ENCODE results near the gene FAM24B.
"Not testable (repeated sequence)": the region's sequence is repeated elsewhere in the genome, so short reads cannot be mapped to it uniquely, and the experiment has no call there.

Gene FAM24B

GRCh38 chr10:122858042-122858441, 21.3 kb downstream of the FAM24B start:
- not testable (repeated sequence) for H3K4me1 ChIP-seq (ENCODE audit: control insufficient read depth, insufficient read depth, low read length); H3K27me3 ChIP-seq (ENCODE audit: control insufficient read depth in 1 of 2, insufficient read depth in 2 of 2, low read length in 2 of 2); H3K4me3 ChIP-seq (ENCODE audit: low read length in 2 of 2); H3K9ac ChIP-seq (ENCODE audit: low read length in 2 of 2); H3K27ac ChIP-seq (ENCODE audit: low read length); H3K9me3 ChIP-seq (ENCODE audit: control insufficient read depth in 2 of 2, low read length in 2 of 2); H3K36me3 ChIP-seq (ENCODE audit: control insufficient read depth in 2 of 2, insufficient read depth in 2 of 2, low read length in 2 of 2)

GRCh38 chr10:122856902-122857301, 22.5 kb downstream of the FAM24B start:
- no peak overlapping the region for H3K27ac ChIP-seq (ENCODE audit: low read length)
- H3K9me3 ChIP-seq (ENCODE audit: control insufficient read depth in 2 of 2, low read length in 2 of 2), result no peaks in the 10 kb centered on the region
- no peaks in the 10 kb centered on the region for H3K4me1 ChIP-seq (ENCODE audit: control insufficient read depth, insufficient read depth, low read length)
- no peaks in the 10 kb centered on the region for H3K27me3 ChIP-seq (ENCODE audit: control insufficient read depth in 1 of 2, insufficient read depth in 2 of 2, low read length in 2 of 2)
- no peak overlapping the region for H3K4me3 ChIP-seq (ENCODE audit: low read length in 2 of 2)
- H3K36me3 ChIP-seq (ENCODE audit: control insufficient read depth in 2 of 2, insufficient read depth in 2 of 2, low read length in 2 of 2), result peaks cover 2 to 4% of the 10 kb centered on the region in 2 donors
- no peak overlapping the region for H3K9ac ChIP-seq (ENCODE audit: low read length in 2 of 2)

- H3K27ac ChIP-seq (ENCODE audit: low read length), result no peak overlapping the region
- peaks cover 2 to 4% of the 10 kb centered on the region in 2 donors for H3K36me3 ChIP-seq (ENCODE audit: control insufficient read depth in 2 of 2, insufficient read depth in 2 of 2, low read length in 2 of 2)
- H3K9me3 ChIP-seq (ENCODE audit: control insufficient read depth in 2 of 2, low read length in 2 of 2), result no peaks in the 10 kb centered on the region
- H3K4me1 ChIP-seq (ENCODE audit: control insufficient read depth, insufficient read depth, low read length), result no peaks in the 10 kb centered on the region
- H3K9ac ChIP-seq (ENCODE audit: low read length in 2 of 2), result no peak overlapping the region
- no peaks in the 10 kb centered on the region for H3K27me3 ChIP-seq (ENCODE audit: control insufficient read depth in 1 of 2, insufficient read depth in 2 of 2, low read length in 2 of 2)
- no peak overlapping the region for H3K4me3 ChIP-seq (ENCODE audit: low read length in 2 of 2)
Observed at GRCh38 chr10:122855745-122856144, 23.6 kb downstream of the FAM24B start.

GRCh38 chr10:122854648-122855047, 24.7 kb downstream of the FAM24B start:
- no peaks in the 10 kb centered on the region for H3K9me3 ChIP-seq (ENCODE audit: control insufficient read depth in 2 of 2, low read length in 2 of 2)
- H3K4me1 ChIP-seq (ENCODE audit: control insufficient read depth, insufficient read depth, low read length), result no peaks in the 10 kb centered on the region
- H3K27me3 ChIP-seq (ENCODE audit: control insufficient read depth in 1 of 2, insufficient read depth in 2 of 2, low read length in 2 of 2), result no peaks in the 10 kb centered on the region
- peaks cover 4 to 5% of the 10 kb centered on the region in 2 donors for H3K36me3 ChIP-seq (ENCODE audit: control insufficient read depth in 2 of 2, insufficient read depth in 2 of 2, low read length in 2 of 2)
- no peak overlapping the region for H3K9ac ChIP-seq (ENCODE audit: low read length in 2 of 2)
- H3K27ac ChIP-seq (ENCODE audit: low read length), result no peak overlapping the region
- no peak overlapping the region for H3K4me3 ChIP-seq (ENCODE audit: low read length in 2 of 2)

- Histone ChIP-seq H3K27ac (ENCODE audit: low read length) (no peak overlapping the region), H3K27me3 (ENCODE audit: control insufficient read depth in 1 of 2, insufficient read depth in 2 of 2, low read length in 2 of 2) (no peaks in the 10 kb centered on the region), H3K4me3 (ENCODE audit: low read length in 2 of 2) (no peak overlapping the region), H3K9me3 (ENCODE audit: control insufficient read depth in 2 of 2, low read length in 2 of 2) (no peaks in the 10 kb centered on the region), H3K4me1 (ENCODE audit: control insufficient read depth, insufficient read depth, low read length) (no peaks in the 10 kb centered on the region), H3K9ac (ENCODE audit: low read length in 2 of 2) (no peak overlapping the region), H3K36me3 (ENCODE audit: control insufficient read depth in 2 of 2, insufficient read depth in 2 of 2, low read length in 2 of 2) (peaks cover 4 to 5% of the 10 kb centered on the region in 2 donors)
Observed at GRCh38 chr10:122853665-122854313, 25.6 kb downstream of the FAM24B start.

- Histone ChIP-seq H3K36me3 (ENCODE audit: control insufficient read depth in 2 of 2, insufficient read depth in 2 of 2, low read length in 2 of 2) (peaks cover 4 to 5% of the 10 kb centered on the region in 2 donors), H3K4me3 (ENCODE audit: low read length in 2 of 2) (no peak overlapping the region), H3K27ac (ENCODE audit: low read length) (no peak overlapping the region), H3K27me3 (ENCODE audit: control insufficient read depth in 1 of 2, insufficient read depth in 2 of 2, low read length in 2 of 2) (no peaks in the 10 kb centered on the region), H3K9me3 (ENCODE audit: control insufficient read depth in 2 of 2, low read length in 2 of 2) (no peaks in the 10 kb centered on the region), H3K4me1 (ENCODE audit: control insufficient read depth, insufficient read depth, low read length) (no peaks in the 10 kb centered on the region), H3K9ac (ENCODE audit: low read length in 2 of 2) (no peak overlapping the region)
Observed at GRCh38 chr10:122852261-122852660, 27.1 kb downstream of the FAM24B start.

- no peak overlapping the region for H3K27ac ChIP-seq (ENCODE audit: low read length)
- no peaks in the 10 kb centered on the region for H3K27me3 ChIP-seq (ENCODE audit: control insufficient read depth in 1 of 2, insufficient read depth in 2 of 2, low read length in 2 of 2)
- peaks cover 4 to 5% of the 10 kb centered on the region in 2 donors for H3K36me3 ChIP-seq (ENCODE audit: control insufficient read depth in 2 of 2, insufficient read depth in 2 of 2, low read length in 2 of 2)
- no peaks in the 10 kb centered on the region for H3K4me1 ChIP-seq (ENCODE audit: control insufficient read depth, insufficient read depth, low read length)
- no peak overlapping the region for H3K9ac ChIP-seq (ENCODE audit: low read length in 2 of 2)
- no peak overlapping the region for H3K4me3 ChIP-seq (ENCODE audit: low read length in 2 of 2)
- H3K9me3 ChIP-seq (ENCODE audit: control insufficient read depth in 2 of 2, low read length in 2 of 2), result no peaks in the 10 kb centered on the region
Observed at GRCh38 chr10:122850705-122851640, 28.4 kb downstream of the FAM24B start.

- peaks cover 4 to 5% of the 10 kb centered on the region in 2 donors for H3K36me3 ChIP-seq (ENCODE audit: control insufficient read depth in 2 of 2, insufficient read depth in 2 of 2, low read length in 2 of 2)
- no peaks in the 10 kb centered on the region for H3K4me1 ChIP-seq (ENCODE audit: control insufficient read depth, insufficient read depth, low read length)
- no peaks in the 10 kb centered on the region for H3K27me3 ChIP-seq (ENCODE audit: control insufficient read depth in 1 of 2, insufficient read depth in 2 of 2, low read length in 2 of 2)
- H3K9ac ChIP-seq (ENCODE audit: low read length in 2 of 2), result no peak overlapping the region
- H3K27ac ChIP-seq (ENCODE audit: low read length), result no peak overlapping the region
- H3K4me3 ChIP-seq (ENCODE audit: low read length in 2 of 2), result no peak overlapping the region
- H3K9me3 ChIP-seq (ENCODE audit: control insufficient read depth in 2 of 2, low read length in 2 of 2), result no peaks in the 10 kb centered on the region
Observed at GRCh38 chr10:122849900-122850605, 29.3 kb downstream of the FAM24B start.

GRCh38 chr10:122849090-122849489, 30.3 kb downstream of the FAM24B start:
- Histone ChIP-seq H3K4me3 (ENCODE audit: low read length in 2 of 2) (no peak overlapping the region), H3K27me3 (ENCODE audit: control insufficient read depth in 1 of 2, insufficient read depth in 2 of 2, low read length in 2 of 2) (no peaks in the 10 kb centered on the region), H3K36me3 (ENCODE audit: control insufficient read depth in 2 of 2, insufficient read depth in 2 of 2, low read length in 2 of 2) (peaks cover 0 to 3% of the 10 kb centered on the region in 2 donors), H3K27ac (ENCODE audit: low read length) (no peak overlapping the region), H3K9me3 (ENCODE audit: control insufficient read depth in 2 of 2, low read length in 2 of 2) (no peaks in the 10 kb centered on the region), H3K4me1 (ENCODE audit: control insufficient read depth, insufficient read depth, low read length) (no peaks in the 10 kb centered on the region), H3K9ac (ENCODE audit: low read length in 2 of 2) (no peak overlapping the region)

- H3K4me3 ChIP-seq (ENCODE audit: low read length in 2 of 2), result no peak overlapping the region
- H3K27ac ChIP-seq (ENCODE audit: low read length), result no peak overlapping the region
- no peak overlapping the region for H3K9ac ChIP-seq (ENCODE audit: low read length in 2 of 2)
- H3K36me3 ChIP-seq (ENCODE audit: control insufficient read depth in 2 of 2, insufficient read depth in 2 of 2, low read length in 2 of 2), result peaks cover 0 to 3% of the 10 kb centered on the region in 2 donors
- H3K27me3 ChIP-seq (ENCODE audit: control insufficient read depth in 1 of 2, insufficient read depth in 2 of 2, low read length in 2 of 2), result no peaks in the 10 kb centered on the region
- no peaks in the 10 kb centered on the region for H3K4me1 ChIP-seq (ENCODE audit: control insufficient read depth, insufficient read depth, low read length)
- H3K9me3 ChIP-seq (ENCODE audit: control insufficient read depth in 2 of 2, low read length in 2 of 2), result no peaks in the 10 kb centered on the region
Observed at GRCh38 chr10:122847782-122848604, 31.4 kb downstream of the FAM24B start.

All from stomach smooth muscle (tissue), 2 donors.